DOHH2 (cell line): ENCODE data around the gene ANKRD13B.

Experiments used
- H3F3A ChIP-seq: fragments of 200-600 bp; sonication (generic), shearing (Covaris generic); 2 replicates; pipeline ENCODE4 v1.6.0; 2016; ENCODE audit warnings: antibody characterized with exemption, mild to moderate bottlenecking; ENCODE audit not compliant: control insufficient read depth, insufficient read depth
- H3K27ac ChIP-seq: fragments of 200-600 bp; sonication (generic); 2 replicates; pipeline ENCODE4 v1.5.1; 2014; ENCODE audit warnings: low read depth, mild to moderate bottlenecking, low read length, moderate library complexity
- H3K27me3 ChIP-seq: fragments of 200-600 bp; sonication (generic); 2 replicates; pipeline ENCODE4 v1.6.1; 2014; ENCODE audit warnings: mild to moderate bottlenecking, low read length, mixed read lengths; ENCODE audit not compliant: control insufficient read depth
- H3K36me3 ChIP-seq: fragments of 200-600 bp; sonication (generic); 2 replicates; pipeline ENCODE4 v1.6.1; 2014; ENCODE audit warnings: mild to moderate bottlenecking, low read length, moderate library complexity, mixed read lengths; ENCODE audit not compliant: control insufficient read depth
- H3K4me1 ChIP-seq: fragments of 200-600 bp; sonication (generic); 2 replicates; pipeline ENCODE4 v1.6.1; 2014; ENCODE audit warnings: mild to moderate bottlenecking, low read length, mixed read lengths; ENCODE audit not compliant: control insufficient read depth
- H3K4me2 ChIP-seq: fragments of 200-600 bp; sonication (generic); 2 replicates; pipeline ENCODE4 v1.6.0; 2014; ENCODE audit warnings: mild to moderate bottlenecking, low read length, moderate library complexity
- H3K4me3 ChIP-seq: fragments of 200-600 bp; sonication (generic); 2 replicates; pipeline ENCODE4 v1.5.1; 2014; ENCODE audit warnings: mild to moderate bottlenecking, low read length, mixed read lengths
- H3K79me2 ChIP-seq: fragments of 200-600 bp; sonication (generic); 2 replicates; pipeline ENCODE4 v1.6.1; 2014; ENCODE audit warnings: mild to moderate bottlenecking, low read length, mixed read lengths; ENCODE audit not compliant: control insufficient read depth
- H3K9me2 ChIP-seq: fragments of 200-600 bp; sonication (generic); replicated peaks from 2 replicates; pipeline ENCODE4 v1.6.1; 2014; ENCODE audit warnings: mild to moderate bottlenecking, low read length, mixed read lengths; ENCODE audit not compliant: control insufficient read depth
- H3K9me3 ChIP-seq: fragments of 200-600 bp; sonication (generic); 2 replicates; pipeline ENCODE4 v1.6.1; 2014; ENCODE audit warnings: antibody characterized with exemption, low read length, mixed read lengths; ENCODE audit not compliant: control insufficient read depth, insufficient read depth
- H4K20me1 ChIP-seq: fragments of 200-600 bp; sonication (generic); 2 replicates; pipeline ENCODE4 v1.6.0; 2014; ENCODE audit warnings: low read depth, mild to moderate bottlenecking, antibody characterized with exemption, low read length, moderate library complexity; ENCODE audit not compliant: control insufficient read depth, insufficient read depth
- EZH2phosphoT487 ChIP-seq: fragments of 200-600 bp; sonication (generic); IDR thresholded peaks from 2 replicates; pipeline ENCODE4 v1.6.1; 2017; ENCODE audit warnings: borderline replicate concordance, mild to moderate bottlenecking, antibody characterized with exemption, low read length, moderate library complexity, mixed read lengths
- TF ChIP-seq, protein P1 (sequence below): fragments of 200-600 bp; sonication (generic); IDR thresholded peaks from one replicate; pipeline ENCODE4 v1.5.1; 2014; ENCODE audit warnings: antibody characterized with exemption, mild to moderate bottlenecking, low read depth, low read length; ENCODE audit not compliant: poor library complexity, severe bottlenecking

ANKRD13B gene

DNA sequence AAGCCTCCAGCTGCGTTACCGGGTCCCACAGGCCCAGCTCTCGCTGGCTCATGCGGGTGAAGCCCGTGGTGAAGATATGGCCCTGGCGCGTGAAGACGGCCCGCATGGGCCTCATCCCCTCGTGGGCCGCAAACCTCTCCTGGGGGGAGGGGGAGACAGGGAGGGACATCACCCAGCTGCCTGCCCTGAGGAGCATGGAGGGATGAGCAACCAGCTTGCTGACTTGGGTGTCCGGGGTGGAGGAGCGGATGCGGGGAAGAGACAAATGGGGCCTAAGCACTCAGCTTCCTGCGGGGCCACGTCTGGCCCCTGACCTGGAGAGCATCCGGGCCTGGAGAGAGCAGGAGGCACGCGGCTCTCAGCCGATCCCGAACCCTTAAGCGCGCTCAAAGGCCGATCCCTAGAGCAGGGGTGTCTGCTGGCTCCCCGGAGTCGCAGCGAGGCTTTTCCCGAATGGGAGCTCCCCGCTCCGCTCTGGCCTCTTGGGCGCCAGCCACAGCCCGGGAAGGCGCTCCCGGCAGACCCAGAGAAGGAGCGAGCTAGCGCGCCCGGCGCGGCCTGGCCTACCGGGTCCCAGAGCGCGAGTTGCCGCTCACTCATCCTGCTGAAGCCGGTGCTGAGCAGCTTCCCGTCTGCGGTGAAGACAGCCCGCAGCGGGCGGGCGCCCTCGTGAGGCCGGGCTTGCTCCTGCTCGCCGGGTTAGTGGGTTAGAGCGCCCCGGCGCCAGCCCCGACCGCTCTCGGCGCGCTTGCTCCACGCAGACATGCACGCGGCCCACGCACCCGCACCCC lies 24.7 kb downstream of the ANKRD13B start:
- H4K20me1 ChIP-seq = peaks cover 17% of the 10 kb centered on the region
- no peaks in the 10 kb centered on the region for H3K9me2 ChIP-seq
- peaks cover 13% of the 10 kb centered on the region for H3K27me3 ChIP-seq
- H3K36me3 ChIP-seq = peaks cover 4% of the 10 kb centered on the region; the same call in 1 of the 2 replicates
- no peaks in the 10 kb centered on the region for H3K9me3 ChIP-seq
- H3K79me2 ChIP-seq = no peaks in the 10 kb centered on the region
- H3K27ac ChIP-seq = peak overlapping the region; percentile 44
- peaks cover 3% of the 10 kb centered on the region for H3F3A ChIP-seq
- H3K4me2 ChIP-seq = peak overlapping the region; percentile 78
- peaks cover 60% of the 10 kb centered on the region for H3K4me1 ChIP-seq
- peak overlapping the region; percentile 69 for H3K4me3 ChIP-seq
- no peak for TF ChIP-seq EZH2phosphoT487
- TF ChIP-seq, protein P1, sequence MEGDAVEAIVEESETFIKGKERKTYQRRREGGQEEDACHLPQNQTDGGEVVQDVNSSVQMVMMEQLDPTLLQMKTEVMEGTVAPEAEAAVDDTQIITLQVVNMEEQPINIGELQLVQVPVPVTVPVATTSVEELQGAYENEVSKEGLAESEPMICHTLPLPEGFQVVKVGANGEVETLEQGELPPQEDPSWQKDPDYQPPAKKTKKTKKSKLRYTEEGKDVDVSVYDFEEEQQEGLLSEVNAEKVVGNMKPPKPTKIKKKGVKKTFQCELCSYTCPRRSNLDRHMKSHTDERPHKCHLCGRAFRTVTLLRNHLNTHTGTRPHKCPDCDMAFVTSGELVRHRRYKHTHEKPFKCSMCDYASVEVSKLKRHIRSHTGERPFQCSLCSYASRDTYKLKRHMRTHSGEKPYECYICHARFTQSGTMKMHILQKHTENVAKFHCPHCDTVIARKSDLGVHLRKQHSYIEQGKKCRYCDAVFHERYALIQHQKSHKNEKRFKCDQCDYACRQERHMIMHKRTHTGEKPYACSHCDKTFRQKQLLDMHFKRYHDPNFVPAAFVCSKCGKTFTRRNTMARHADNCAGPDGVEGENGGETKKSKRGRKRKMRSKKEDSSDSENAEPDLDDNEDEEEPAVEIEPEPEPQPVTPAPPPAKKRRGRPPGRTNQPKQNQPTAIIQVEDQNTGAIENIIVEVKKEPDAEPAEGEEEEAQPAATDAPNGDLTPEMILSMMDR = peak; percentile 81

DNA sequence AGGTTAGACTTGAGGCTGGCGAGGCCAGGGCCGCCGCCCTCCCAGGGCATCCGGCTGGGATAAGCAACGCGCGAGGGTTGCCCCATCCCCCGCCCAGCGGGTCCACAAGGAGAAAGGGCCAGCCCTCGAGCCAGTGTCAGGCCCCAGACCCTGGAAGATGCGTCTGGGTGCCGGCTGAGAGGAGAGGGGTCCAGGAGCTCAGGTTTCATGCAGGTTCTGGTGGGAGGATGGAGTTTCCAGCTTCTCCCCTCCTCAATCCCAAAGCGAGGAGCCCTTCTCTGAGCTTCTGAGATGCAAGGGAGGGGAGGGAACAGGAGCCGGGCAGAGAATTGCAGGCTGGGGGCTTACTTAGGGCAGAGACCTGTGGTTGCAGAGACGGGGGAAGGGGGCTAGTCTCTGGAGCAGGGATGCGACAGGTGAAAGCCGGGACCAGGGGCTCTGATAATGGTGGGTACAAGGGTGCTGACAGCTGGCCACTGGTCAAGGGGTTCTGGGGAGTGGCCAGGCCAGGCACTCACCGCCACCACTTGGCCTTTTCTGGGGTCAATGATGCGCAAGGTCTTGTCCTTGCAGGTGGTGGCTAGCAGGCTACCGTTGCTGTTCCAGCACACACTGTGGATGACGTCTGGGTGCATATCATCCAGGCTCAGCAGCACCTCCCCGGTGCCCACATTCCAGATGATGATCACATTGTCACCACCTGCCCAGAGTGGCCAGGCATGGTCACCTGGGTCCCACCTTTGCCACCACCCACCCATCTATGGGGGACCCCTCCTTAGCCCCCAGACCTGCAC lies 25.5 kb downstream of the ANKRD13B start:
- Histone ChIP-seq H3K36me3 (no peaks in the 10 kb centered on the region), H3K4me3 (peak overlapping the region; percentile 69), H3K4me1 (peaks cover 62% of the 10 kb centered on the region), H3K27ac (no peak overlapping the region), H4K20me1 (peaks cover 17% of the 10 kb centered on the region), H3F3A (peaks cover 5% of the 10 kb centered on the region), H3K9me3 (no peaks in the 10 kb centered on the region), H3K9me2 (no peaks in the 10 kb centered on the region), H3K4me2 (peak overlapping the region; percentile 78), H3K79me2 (no peaks in the 10 kb centered on the region), H3K27me3 (peaks cover 13% of the 10 kb centered on the region)
- TF ChIP-seq, protein P1 = peak; percentile 5
- TF ChIP-seq EZH2phosphoT487 = no peak

DNA sequence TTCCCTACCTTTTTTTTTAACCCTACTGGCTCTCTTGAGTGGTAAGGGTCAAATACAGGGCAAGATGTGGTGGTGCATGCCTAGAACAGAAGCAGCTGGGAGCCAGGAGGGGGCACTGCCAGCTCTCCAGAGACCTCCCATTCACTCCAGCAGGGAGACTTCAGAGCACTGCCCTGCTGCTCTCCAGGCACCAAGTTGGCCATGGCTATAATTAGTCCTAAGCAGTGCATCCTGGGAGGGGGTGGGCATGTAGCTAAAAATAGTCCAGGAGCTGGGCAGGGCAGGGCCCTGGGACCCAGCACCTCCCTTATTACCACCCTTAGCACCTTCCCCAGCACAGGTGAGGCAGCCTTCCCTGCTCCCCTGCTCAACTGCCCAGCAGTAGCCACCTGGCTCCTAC lies 26.3 kb downstream of the ANKRD13B start:
- no peaks in the 10 kb centered on the region for H3K36me3 ChIP-seq
- H3K27ac ChIP-seq = no peak overlapping the region
- H3F3A ChIP-seq = peaks cover 6% of the 10 kb centered on the region
- TF ChIP-seq, protein P1 = peak; percentile 55
- no peak for TF ChIP-seq EZH2phosphoT487
- peaks cover 61% of the 10 kb centered on the region for H3K4me1 ChIP-seq
- H3K9me2 ChIP-seq = no peaks in the 10 kb centered on the region
- peaks cover 13% of the 10 kb centered on the region for H3K27me3 ChIP-seq
- peaks cover 12% of the 10 kb centered on the region for H4K20me1 ChIP-seq
- no peaks in the 10 kb centered on the region for H3K9me3 ChIP-seq
- H3K79me2 ChIP-seq = no peaks in the 10 kb centered on the region
- no peak overlapping the region for H3K4me3 ChIP-seq
- H3K4me2 ChIP-seq = no peak overlapping the region
